B cell (primary cell): ENCODE data around the gene FUNDC2. TPM values are rescaled to one million over a fixed set of nuclear protein-coding genes. Genes with fewer than 3 reads are reported as not detected.

Experiments
- ATAC-seq: fragments of 200-7000 bp; cut with Tn5 transposase; one replicate; pipeline ENCODE4 v1.10.0; 2021; ENCODE audit warnings: low read depth, mild to moderate bottlenecking, moderate number of reproducible peaks, moderate library complexity
- CTCF ChIA-PET: fragments of 350-600 bp; sonication (Branson Sonifier 250); formaldehyde crosslinking; loops from one replicate; lab custom pipeline; 2021; ENCODE audit warnings: antibody characterized with exemption, inconsistent platforms; lab: Charles Lee
- POLR2A ChIA-PET: fragments of 350-600 bp; sonication (Branson Sonifier 250); formaldehyde crosslinking; loops from one replicate; lab custom pipeline; 2021; ENCODE audit warnings: antibody characterized with exemption; lab: Charles Lee
- DNase-seq: peaks from one replicate; pipeline ENCODE4 v3.0.0; 2013
- H2AFZ ChIP-seq: 2 replicates; pipeline ENCODE4 v1.6.1; 2012; ENCODE audit warnings: mild to moderate bottlenecking, low read depth, low read length; ENCODE audit not compliant: insufficient read depth, poor library complexity, severe bottlenecking
- H3K27ac ChIP-seq, 2 donors: 1 replicate in 1 of 2; 2 replicates in 1 of 2; pipeline ENCODE4 v1.5.1; 2012 to 2013; ENCODE audit warnings: low read length in 2 of 2, mild to moderate bottlenecking in 2 of 2, moderate library complexity in 1 of 2
- H3K27me3 ChIP-seq, 4 experiments: fragments of 200-600 bp in 1 of 4; sonication (generic) in 1 of 4; replicated peaks in 1 of 4; 1 replicate in 2 of 4; 2 replicates in 2 of 4; pipeline versions ENCODE4 v1.6.1 to v1.7.0; 2013 to 2016; ENCODE audit warnings: low read length in 3 of 4, mild to moderate bottlenecking in 2 of 4, mixed read lengths in 1 of 4, moderate library complexity in 1 of 4; ENCODE audit not compliant: insufficient read depth in 4 of 4, control insufficient read depth in 3 of 4; ENCODE audit errors: control extremely low read depth in 1 of 4
- H3K36me3 ChIP-seq, 2 experiments: replicated peaks in 1 of 2; 1 replicate in 1 of 2; 2 replicates in 1 of 2; pipeline versions ENCODE4 v1.6.1 to v1.7.1; 2013; ENCODE audit warnings: low read length in 1 of 2; ENCODE audit not compliant: insufficient read depth in 2 of 2, control insufficient read depth in 1 of 2; ENCODE audit errors: control extremely low read depth in 1 of 2, extremely low read depth in 1 of 2
- H3K4me1 ChIP-seq, 2 donors: fragments of 200-600 bp in 1 of 2; sonication (generic) in 1 of 2; 1 replicate in 1 of 2; 2 replicates in 1 of 2; pipeline versions ENCODE4 v1.5.1 to v1.6.1; 2013 to 2017; ENCODE audit warnings: low read length in 2 of 2; ENCODE audit not compliant: control insufficient read depth in 2 of 2, insufficient read depth in 2 of 2
- H3K4me2 ChIP-seq: replicated peaks from 2 replicates; pipeline ENCODE3; 2012; ENCODE audit warnings: mild to moderate bottlenecking, low read depth, low read length; ENCODE audit not compliant: poor library complexity, severe bottlenecking
- H3K4me3 ChIP-seq, 5 experiments: fragments of 200-600 bp in 1 of 5; sonication (generic) in 1 of 5; 1 replicate in 3 of 5; 2 replicates in 2 of 5; pipeline versions ENCODE4 v1.5.1 to v1.7.0; 2011 to 2016; ENCODE audit warnings: low read length in 4 of 5, mild to moderate bottlenecking in 4 of 5, low read depth in 2 of 5, control low read depth in 1 of 5, moderate library complexity in 1 of 5; ENCODE audit not compliant: insufficient read depth in 1 of 5; ENCODE audit errors: control extremely low read depth in 1 of 5, extremely low read depth in 1 of 5
- H3K79me2 ChIP-seq: fragments of 200-600 bp; sonication (generic); one replicate; pipeline ENCODE4 v1.6.0; 2016; ENCODE audit warnings: low read length; ENCODE audit not compliant: control insufficient read depth, insufficient read depth
- H3K9ac ChIP-seq: fragments of 200-600 bp; sonication (generic); 2 replicates; pipeline ENCODE4 v1.6.1; 2017; ENCODE audit warnings: mild to moderate bottlenecking, low read length, moderate library complexity
- H3K9me3 ChIP-seq, 3 donors: one replicate each; pipeline versions ENCODE4 v1.6.1 to v1.7.1; 2013; ENCODE audit warnings: low read length in 2 of 3; ENCODE audit not compliant: control insufficient read depth in 2 of 3, insufficient read depth in 1 of 3; ENCODE audit errors: control extremely low read depth in 1 of 3
- H4K20me1 ChIP-seq: 2 replicates; pipeline ENCODE4 v1.6.0; 2012; ENCODE audit warnings: mild to moderate bottlenecking, low read length; ENCODE audit not compliant: insufficient read depth, control insufficient read depth, poor library complexity, severe bottlenecking
- H3K27ac Mint-ChIP-seq: one replicate; pipeline ENCODE4 v1.8.0; 2021; ENCODE audit warnings: mixed read lengths
- H3K27me3 Mint-ChIP-seq: one replicate; pipeline ENCODE4 v1.8.0; 2021; ENCODE audit warnings: mixed read lengths
- H3K4me1 Mint-ChIP-seq: one replicate; pipeline ENCODE4 v1.8.0; 2021; ENCODE audit warnings: mixed read lengths
- H3K4me3 Mint-ChIP-seq: one replicate; pipeline ENCODE4 v1.8.0; 2021; ENCODE audit warnings: mixed read lengths
- H3K9me3 Mint-ChIP-seq: one replicate; pipeline ENCODE4 v1.8.0; 2022; ENCODE audit warnings: mixed read lengths; ENCODE audit not compliant: insufficient read depth
- EZH2 ChIP-seq: IDR thresholded peaks from 2 replicates; pipeline ENCODE4 v1.6.1; 2012; ENCODE audit warnings: borderline replicate concordance, low read depth, mild to moderate bottlenecking, moderate library complexity, low read length; ENCODE audit not compliant: insufficient read depth, poor library complexity, severe bottlenecking
- WGBS: methylation state at CpG from one replicate; pipeline ENCODE4 v1.1.5; 2013; ENCODE audit warnings: missing lambda C conversion rate; ENCODE audit not compliant: insufficient coverage; 5-methylcytosine and 5-hydroxymethylcytosine counted together
- intact Hi-C: fragments of 100-400 bp; cut with micrococcal nuclease; formaldehyde crosslinking; loops from one replicate; pipeline ENCODE4 v1.10.0; 2022
- polyA plus RNA-seq: library from polyadenylated mRNA; depleted of rRNA; stranded (reverse); fragments of >200 nt; gene quantifications from 2 replicates; pipeline ENCODE4 v1.2.3, GENCODE V29; 2012
- total RNA-seq, 2 donors: library from RNA; stranded (reverse); fragments of 120-200 nt in 1 of 2; gene quantifications; 1 replicate in 1 of 2; 2 replicates in 1 of 2; pipeline versions ENCODE4 v1.2.3 to v1.2.4, GENCODE V29; 2013 to 2022
- TF ChIP-seq, protein P1 (sequence below): fragments of 200-600 bp; IDR thresholded peaks from one replicate; pipeline ENCODE4 v1.8.0; 2022; ENCODE audit warnings: antibody characterized with exemption, mild to moderate bottlenecking

FUNDC2 gene
- total and polyA plus RNA-seq, 2 donors (not counting 1 experiment from before 2014, with no cell fraction given): 32.3 to 46.5 TPM

DNA sequence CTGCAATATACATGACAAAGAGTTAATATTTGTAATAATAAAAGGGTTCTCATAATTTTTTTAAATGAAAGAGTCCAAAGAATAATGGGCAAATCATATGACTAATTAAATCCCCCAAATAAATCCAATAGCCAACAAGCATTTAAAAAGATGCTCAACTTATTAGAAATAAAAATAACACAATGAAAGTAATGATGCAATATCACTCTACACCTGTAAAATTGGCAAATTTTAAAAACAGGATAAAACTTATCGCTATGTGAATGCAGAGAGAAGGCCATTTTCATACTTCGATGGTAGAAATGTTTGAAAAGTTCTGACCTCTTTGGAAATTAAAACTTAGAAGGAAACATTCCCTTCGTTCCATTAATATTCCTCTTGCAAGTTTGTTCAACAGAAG is 6.1 kb upstream of the FUNDC2 start:
- no peak overlapping the region for H3K4me3 ChIP-seq
- no peaks in the 10 kb centered on the region for H4K20me1 ChIP-seq
- no peak overlapping the region for H3K9ac ChIP-seq
- H3K36me3 ChIP-seq: no peaks in the 10 kb centered on the region
- H3K27ac Mint-ChIP-seq: no peak overlapping the region
- CTCF ChIA-PET: no interaction called here
- no peaks in the 10 kb centered on the region for H3K9me3 Mint-ChIP-seq
- peaks cover 3% of the 10 kb centered on the region for H3K4me1 Mint-ChIP-seq
- H3K27me3 ChIP-seq: no peaks in the 10 kb centered on the region
- no peaks in the 10 kb centered on the region for H3K9me3 ChIP-seq
- no peak for TF ChIP-seq EZH2
- TF ChIP-seq, protein P1, sequence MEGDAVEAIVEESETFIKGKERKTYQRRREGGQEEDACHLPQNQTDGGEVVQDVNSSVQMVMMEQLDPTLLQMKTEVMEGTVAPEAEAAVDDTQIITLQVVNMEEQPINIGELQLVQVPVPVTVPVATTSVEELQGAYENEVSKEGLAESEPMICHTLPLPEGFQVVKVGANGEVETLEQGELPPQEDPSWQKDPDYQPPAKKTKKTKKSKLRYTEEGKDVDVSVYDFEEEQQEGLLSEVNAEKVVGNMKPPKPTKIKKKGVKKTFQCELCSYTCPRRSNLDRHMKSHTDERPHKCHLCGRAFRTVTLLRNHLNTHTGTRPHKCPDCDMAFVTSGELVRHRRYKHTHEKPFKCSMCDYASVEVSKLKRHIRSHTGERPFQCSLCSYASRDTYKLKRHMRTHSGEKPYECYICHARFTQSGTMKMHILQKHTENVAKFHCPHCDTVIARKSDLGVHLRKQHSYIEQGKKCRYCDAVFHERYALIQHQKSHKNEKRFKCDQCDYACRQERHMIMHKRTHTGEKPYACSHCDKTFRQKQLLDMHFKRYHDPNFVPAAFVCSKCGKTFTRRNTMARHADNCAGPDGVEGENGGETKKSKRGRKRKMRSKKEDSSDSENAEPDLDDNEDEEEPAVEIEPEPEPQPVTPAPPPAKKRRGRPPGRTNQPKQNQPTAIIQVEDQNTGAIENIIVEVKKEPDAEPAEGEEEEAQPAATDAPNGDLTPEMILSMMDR: no peak
- H2AFZ ChIP-seq: no peak overlapping the region
- no peaks in the 10 kb centered on the region for H3K27me3 Mint-ChIP-seq
- no peaks in the 10 kb centered on the region for H3K4me1 ChIP-seq
- ATAC-seq: no peak
- no peak for DNase-seq
- H3K27ac ChIP-seq: no peak overlapping the region
- no CpG with 5 or more reads among the region's 3 CpGs for WGBS
- no peak overlapping the region for H3K4me3 Mint-ChIP-seq
- POLR2A ChIA-PET: no interaction called here
- no peak overlapping the region for H3K4me2 ChIP-seq
- no peaks in the 10 kb centered on the region for H3K79me2 ChIP-seq
- intact Hi-C loops: loop anchor here (10.0 kb wide), 1 partner anchor 216 kb away; the partner anchor contains the start of gene MPP1

DNA sequence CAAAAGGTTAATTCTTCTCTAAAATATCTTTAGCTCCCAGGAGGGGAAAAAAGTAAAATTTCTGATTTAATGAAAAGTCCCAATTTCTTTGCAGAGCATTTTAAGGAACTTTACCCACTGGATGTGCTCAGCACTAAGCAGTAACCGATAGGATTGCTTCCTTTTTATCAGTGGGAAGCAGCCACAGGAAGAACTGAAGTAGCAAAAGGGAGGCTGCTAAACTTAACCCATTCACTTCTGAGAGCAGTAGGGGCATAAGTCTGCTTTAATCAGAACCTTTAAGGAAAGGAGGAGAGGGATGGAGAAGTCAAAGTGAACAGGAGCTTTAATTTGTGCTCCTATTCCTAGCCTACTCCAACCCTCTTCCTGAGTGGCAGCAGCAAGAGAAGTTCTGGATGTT is 4.1 kb upstream of the FUNDC2 start, which contains the start of gene F8:
F8 (minus strand) TSS at position 139 of the 400 bp plus-strand sequence. CDS start 171 bp downstream, outside the sequence.
- no peaks in the 10 kb centered on the region for H3K9me3 Mint-ChIP-seq
- H3K4me3 ChIP-seq: no peak within 1 kb of the TSS
- H3K4me1 ChIP-seq: peaks cover 0 to under 1% of the 10 kb centered on the region in 2 donors
- ChIA-PET CTCF (interaction anchor here (1.6 kb wide), 1 partner anchor 35 kb away, joined by 3 read pairs; no protein-coding TSS in a partner anchor), POLR2A (no interaction called here)
- no peak within 1 kb of the TSS for H2AFZ ChIP-seq
- no peaks in the 10 kb centered on the region for H3K36me3 ChIP-seq
- no peak within 1 kb of the TSS for H3K27ac Mint-ChIP-seq
- intact Hi-C loops: loop anchor here (10.0 kb wide), 1 partner anchor 218 kb away; the partner anchor contains the start of gene MPP1
- H3K27ac ChIP-seq: no peak within 1 kb of the TSS
- TF ChIP-seq EZH2: no peak
- TF ChIP-seq, protein P1: no peak
- no peaks in the 10 kb centered on the region for H4K20me1 ChIP-seq
- H3K4me3 Mint-ChIP-seq: no peak within 1 kb of the TSS
- H3K27me3 ChIP-seq: no peaks in the 10 kb centered on the region
- no peaks in the 10 kb centered on the region for H3K27me3 Mint-ChIP-seq
- H3K4me1 Mint-ChIP-seq: peaks cover 3% of the 10 kb centered on the region
- H3K4me2 ChIP-seq: no peak within 1 kb of the TSS
- DNase-seq: no peak
- no CpG with 5 or more reads among the region's 1 CpG for WGBS
- no peak for ATAC-seq
- H3K9ac ChIP-seq: no peak within 1 kb of the TSS
- no peaks in the 10 kb centered on the region for H3K9me3 ChIP-seq
- peaks cover 5% of the 10 kb centered on the region for H3K79me2 ChIP-seq
